NCI-H1417 (cell line): ENCODE measurements around the gene NUSAP1.
A peak's percentile ranks its signal among the peaks of the same experiment; 100 is the strongest.
"Not testable (repeated sequence)": the region's sequence is repeated elsewhere in the genome, so short reads cannot be mapped to it uniquely, and the experiment has no call there.

Experiments used
- DNase-seq, 3 experiments: peaks; one replicate each; lab custom pipeline; 2025; lab: John Stamatoyannopoulos, UW

The NUSAP1 gene

GRCh38 chr15:41411441-41411840, 78.8 kb downstream of the NUSAP1 start:
- no peak for DNase-seq

GRCh38 chr15:41416128-41416741, 83.6 kb downstream of the NUSAP1 start:
- DNase-seq: no peak

- DNase-seq: peak; percentile 83 to 88 (median 85)
These were observed 84.2 kb downstream of the NUSAP1 start, which contains the start of gene RTF1 for GRCh38 chr15:41416742-41417417. RTF1 (plus strand) TSS chr15:41417095; CDS start chr15:41417116, 21 bp downstream.

GRCh38 chr15:41417418-41418195, 84.9 kb downstream of the NUSAP1 start:
- DNase-seq: peak in 2 of 3 experiments; percentile 27 to 36

- DNase-seq: no peak
These were observed 91.4 kb downstream of the NUSAP1 start for GRCh38 chr15:41423979-41424659.

GRCh38 chr15:41424809-41425208, 92.1 kb downstream of the NUSAP1 start:
- DNase-seq: no peak

- not testable (repeated sequence) for DNase-seq
These were observed 93.2 kb downstream of the NUSAP1 start for GRCh38 chr15:41425907-41426306.

GRCh38 chr15:41429003-41429890, 96.6 kb downstream of the NUSAP1 start:
- DNase-seq: no peak
